T47D (cell line): Measurements from ENCODE around the gene RPRML.
A peak's percentile ranks its signal among the peaks of the same experiment; 100 is the strongest.

Source experiments
- DNase-seq, 2 experiments: peaks; one replicate each; pipeline versions ENCODE4 v3.0.0 to v3.0.0-alpha.2; 2011 to 2012; ENCODE audit warnings: low read depth in 1 of 2, low spot score in 1 of 2
- JUND ChIP-seq: IDR thresholded peaks from 2 replicates; pipeline ENCODE4 v1.6.1; 2012; ENCODE audit warnings: low read depth
- in situ Hi-C: cut with HindIII; loops from 2 replicates; pipeline ENCODE4 v1.10.0; 2016; ENCODE audit warnings: low sequenced_read_pairs, low pct_unique_long_range_greater_than_20kb

RPRML gene

GRCh38 chr17:46949291-46950174 lies 29.5 kb downstream of the RPRML start:
- in situ Hi-C loops = no loop called here
- no peak for DNase-seq
- TF ChIP-seq JUND = no peak

GRCh38 chr17:46948544-46948943 lies 30.5 kb downstream of the RPRML start:
- no peak for TF ChIP-seq JUND
- in situ Hi-C loops = no loop called here
- DNase-seq = no peak

- TF ChIP-seq JUND = no peak
- in situ Hi-C loops = no loop called here
- DNase-seq = no peak
Observed at GRCh38 chr17:46947216-46947615, 31.8 kb downstream of the RPRML start.

GRCh38 chr17:46944931-46945330 lies 34.1 kb downstream of the RPRML start:
- no peak for TF ChIP-seq JUND
- peak in 1 of 2 experiments; percentile 85 for DNase-seq
- in situ Hi-C loops = no loop called here

GRCh38 chr17:46943501-46944393 lies 35.3 kb downstream of the RPRML start:
- in situ Hi-C loops = no loop called here
- no peak for DNase-seq
- no peak for TF ChIP-seq JUND

- in situ Hi-C loops = no loop called here
- DNase-seq = no peak
- no peak for TF ChIP-seq JUND
Observed at GRCh38 chr17:46943218-46943500, 35.9 kb downstream of the RPRML start.

- in situ Hi-C loops = no loop called here
- DNase-seq = peak; percentile 78
- TF ChIP-seq JUND = no peak
Observed at GRCh38 chr17:46942441-46943217, 36.4 kb downstream of the RPRML start.

- in situ Hi-C loops = no loop called here
- DNase-seq = peak; percentile 79 to 88
- no peak for TF ChIP-seq JUND
Observed at GRCh38 chr17:46940692-46941404, 38.2 kb downstream of the RPRML start.

- no peak for TF ChIP-seq JUND
- in situ Hi-C loops = no loop called here
- no peak for DNase-seq
Observed at GRCh38 chr17:46935658-46936266, 43.3 kb downstream of the RPRML start.

GRCh38 chr17:46931596-46931995 lies 47.5 kb downstream of the RPRML start:
- no peak for DNase-seq
- TF ChIP-seq JUND = no peak
- in situ Hi-C loops = no loop called here

- no peak for DNase-seq
- in situ Hi-C loops = no loop called here
- no peak for TF ChIP-seq JUND
Observed at GRCh38 chr17:46930051-46930450, 49.0 kb downstream of the RPRML start.
